ENCODE measurements around the gene PGBD4.

The PGBD4 gene

DNA sequence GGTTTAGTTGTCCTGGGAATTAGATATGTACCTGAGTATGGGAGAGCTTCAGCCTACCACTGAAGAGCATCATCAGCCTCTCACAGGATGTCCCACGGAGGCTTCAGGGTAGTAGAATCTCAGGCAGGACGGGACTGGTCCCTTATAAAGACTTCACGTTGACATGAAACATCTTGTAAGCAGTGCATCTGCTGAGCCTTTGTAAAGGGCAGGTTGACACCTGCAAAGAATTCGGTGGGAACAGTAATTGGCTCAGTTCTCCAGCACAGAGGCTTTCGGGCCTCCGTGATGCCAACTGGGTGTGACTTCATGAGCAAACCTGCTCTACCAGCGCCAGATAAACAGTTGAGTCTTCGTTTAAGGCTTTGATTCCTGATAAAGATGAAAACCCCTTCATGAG is 35.9 kb upstream of the PGBD4 start:
- H3K9me3 ChIP-seq (replicated peaks in 1 of 11) = no peaks in the 10 kb centered on the region
- no peaks in the 10 kb centered on the region for H3K36me3 ChIP-seq
- H3K27me3 ChIP-seq = no peaks in the 10 kb centered on the region
- peaks cover 0 to 28% (median 14%) of the 10 kb centered on the region in 10 experiments; a peak in 12 of 20 replicates for H3K4me1 ChIP-seq
- peak overlapping the region in 5 of 11 experiments; percentile 4 to 63 (median 53); a peak in 6 of 22 replicates for H3K4me2 ChIP-seq
- no peak for TF ChIP-seq Cebpa-rat (IDR thresholded peaks at IDR 0.05)
- no peak overlapping the region for H3K27ac ChIP-seq
- H3K9ac ChIP-seq = no peak overlapping the region
- no peaks in the 10 kb centered on the region for H4K20me1 ChIP-seq
- H3K4me3 ChIP-seq = no peak overlapping the region

DNA sequence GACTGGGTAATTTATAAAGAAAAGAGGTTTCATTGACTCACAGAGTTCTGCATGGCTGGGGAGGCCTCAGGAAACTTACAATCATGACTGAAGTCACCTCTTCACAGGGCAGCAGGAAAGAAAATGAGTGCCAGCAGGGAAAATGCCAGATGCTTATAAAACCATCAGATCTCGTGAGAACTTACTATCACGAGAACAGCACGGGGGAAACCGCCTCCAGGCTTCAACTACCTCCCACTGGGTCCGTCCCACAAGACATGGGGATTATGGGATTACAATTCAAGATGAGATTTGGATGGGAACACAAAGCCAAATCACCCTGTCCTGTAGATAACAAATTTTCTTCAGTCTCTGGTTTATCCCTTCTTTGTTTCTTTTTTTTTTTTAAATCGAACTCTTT is 31.9 kb upstream of the PGBD4 start:
- no peak for TF ChIP-seq Cebpa-rat (IDR thresholded peaks at IDR 0.05)
- Histone ChIP-seq H3K27me3 (no peaks in the 10 kb centered on the region), H3K36me3 (no peaks in the 10 kb centered on the region; a peak in 1 of 22 replicates), H3K9me3 (replicated peaks in 1 of 11) (peaks cover 0 to 12% (median 0%) of the 10 kb centered on the region in 11 experiments; a peak in 5 of 22 replicates), H3K4me2 (no peak overlapping the region), H3K4me3 (no peak overlapping the region), H3K4me1 (peaks cover 0 to 18% (median 6%) of the 10 kb centered on the region in 10 experiments; a peak in 11 of 20 replicates), H3K27ac (no peak overlapping the region), H3K9ac (no peak overlapping the region), H4K20me1 (no peaks in the 10 kb centered on the region)

DNA sequence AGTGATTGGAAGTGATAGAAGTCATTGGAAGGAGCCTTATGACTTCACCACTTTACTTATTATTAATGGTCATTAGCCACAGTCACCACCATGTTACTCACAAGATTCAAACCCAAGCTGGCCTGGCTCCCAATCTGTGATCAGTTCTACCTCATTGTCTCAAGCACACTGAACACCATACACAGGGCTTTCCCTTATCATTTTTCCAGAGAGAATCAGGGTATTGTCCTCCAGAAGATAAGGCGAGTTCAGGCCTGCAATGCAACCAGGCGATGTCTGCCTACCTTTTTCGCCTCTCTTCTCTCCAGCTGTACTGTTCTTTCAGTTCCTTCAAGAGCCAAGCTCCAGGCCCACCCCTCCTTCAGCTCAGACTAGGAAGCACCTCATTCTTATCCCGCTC is 25.1 kb upstream of the PGBD4 start:
- Histone ChIP-seq H3K4me1 (no peaks in the 10 kb centered on the region), H3K9ac (no peak overlapping the region), H3K4me3 (no peak overlapping the region), H3K27ac (no peak overlapping the region), H3K4me2 (no peak overlapping the region), H3K27me3 (no peaks in the 10 kb centered on the region), H4K20me1 (no peaks in the 10 kb centered on the region), H3K9me3 (replicated peaks in 1 of 11) (peaks cover 0 to 21% (median 0%) of the 10 kb centered on the region in 11 experiments; a peak in 5 of 22 replicates), H3K36me3 (peaks cover 0 to 31% (median 2%) of the 10 kb centered on the region in 11 experiments; a peak in 6 of 22 replicates)
- TF ChIP-seq Cebpa-rat (IDR thresholded peaks at IDR 0.05) = no peak

DNA sequence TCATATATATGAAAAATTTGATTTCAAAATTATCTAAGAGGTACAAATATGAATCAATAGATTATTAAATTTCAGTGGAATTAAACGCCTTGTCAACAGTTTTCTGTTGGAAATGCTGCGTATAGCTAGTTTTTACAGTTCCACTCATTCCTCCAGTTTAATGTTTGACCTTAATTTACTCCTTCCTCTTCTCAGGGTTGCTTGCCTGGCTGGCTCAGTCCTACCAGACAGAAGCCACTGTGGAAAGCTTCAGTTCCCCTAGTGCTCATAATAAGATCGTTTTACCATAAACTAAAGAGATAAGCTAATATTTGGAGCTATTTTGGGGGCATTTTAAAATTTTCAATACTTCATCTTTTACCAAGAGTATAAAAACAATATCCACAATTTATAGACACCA is 23.0 kb upstream of the PGBD4 start:
- Histone ChIP-seq H3K27me3 (no peaks in the 10 kb centered on the region), H3K9ac (no peak overlapping the region), H3K4me2 (no peak overlapping the region), H3K36me3 (peaks cover 14 to 52% (median 20%) of the 10 kb centered on the region in 11 experiments), H3K4me1 (no peaks in the 10 kb centered on the region), H3K27ac (no peak overlapping the region), H3K4me3 (no peak overlapping the region), H4K20me1 (no peaks in the 10 kb centered on the region), H3K9me3 (replicated peaks in 1 of 11) (peaks cover 0 to 20% (median 0%) of the 10 kb centered on the region in 11 experiments; a peak in 5 of 22 replicates)
- TF ChIP-seq Cebpa-rat (IDR thresholded peaks at IDR 0.05) = no peak

DNA sequence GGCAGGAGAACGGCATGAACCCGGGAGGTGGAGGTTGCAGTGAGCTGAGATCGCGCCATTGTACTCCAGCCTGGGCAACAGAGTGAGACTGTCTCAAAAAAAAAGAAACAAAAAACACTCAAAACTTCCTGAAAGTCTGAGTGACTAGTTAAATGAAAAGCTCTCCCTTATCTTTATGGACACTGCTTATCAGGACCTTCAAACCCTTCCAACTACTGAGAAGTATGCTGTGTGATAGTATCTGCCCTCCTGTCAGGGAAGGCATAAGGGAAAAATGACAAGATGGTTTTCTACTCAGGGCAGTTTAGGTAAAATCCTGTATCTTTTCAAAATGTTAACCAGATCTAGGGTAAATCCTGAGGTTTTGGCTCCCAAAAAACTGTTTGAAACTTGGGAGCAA is 22.0 kb upstream of the PGBD4 start:
- H3K4me1 ChIP-seq = no peaks in the 10 kb centered on the region
- no peaks in the 10 kb centered on the region for H3K27me3 ChIP-seq
- H3K27ac ChIP-seq = no peak overlapping the region
- TF ChIP-seq Cebpa-rat (IDR thresholded peaks at IDR 0.05) = no peak
- H3K4me2 ChIP-seq = no peak overlapping the region
- peaks cover 0 to 12% (median 0%) of the 10 kb centered on the region in 11 experiments; a peak in 5 of 22 replicates for H3K9me3 ChIP-seq (replicated peaks in 1 of 11)
- H3K36me3 ChIP-seq = peaks cover 20 to 59% (median 27%) of the 10 kb centered on the region in 11 experiments
- H3K9ac ChIP-seq = no peak overlapping the region
- no peaks in the 10 kb centered on the region for H4K20me1 ChIP-seq
- H3K4me3 ChIP-seq = no peak overlapping the region

DNA sequence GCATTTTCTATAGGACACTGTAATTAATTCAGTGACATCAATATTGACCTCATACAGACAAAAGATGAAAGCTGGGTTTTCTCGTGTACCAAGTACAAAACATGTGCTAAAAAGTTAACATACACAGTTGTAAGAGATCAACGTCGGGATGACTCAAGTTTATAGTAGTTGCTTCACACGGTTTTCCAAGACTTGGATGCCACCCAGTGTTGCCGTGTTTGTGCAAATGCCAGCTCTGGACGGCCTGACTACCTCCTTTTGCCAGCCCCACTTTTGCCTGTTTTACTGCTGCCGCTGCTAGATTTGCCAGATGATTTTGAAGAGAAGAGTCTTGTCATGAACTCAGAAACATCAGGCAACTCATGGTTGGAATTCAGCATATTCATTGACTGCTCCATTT is 17.8 kb upstream of the PGBD4 start:
- H3K4me1 ChIP-seq = no peaks in the 10 kb centered on the region
- no peak overlapping the region for H3K9ac ChIP-seq
- H4K20me1 ChIP-seq = no peaks in the 10 kb centered on the region
- no peaks in the 10 kb centered on the region for H3K9me3 ChIP-seq (replicated peaks in 1 of 11)
- no peak overlapping the region for H3K4me3 ChIP-seq
- peaks cover 58 to 82% (median 65%) of the 10 kb centered on the region in 11 experiments for H3K36me3 ChIP-seq
- TF ChIP-seq Cebpa-rat (IDR thresholded peaks at IDR 0.05) = no peak
- H3K27ac ChIP-seq = no peak overlapping the region
- no peaks in the 10 kb centered on the region for H3K27me3 ChIP-seq
- no peak overlapping the region for H3K4me2 ChIP-seq

DNA sequence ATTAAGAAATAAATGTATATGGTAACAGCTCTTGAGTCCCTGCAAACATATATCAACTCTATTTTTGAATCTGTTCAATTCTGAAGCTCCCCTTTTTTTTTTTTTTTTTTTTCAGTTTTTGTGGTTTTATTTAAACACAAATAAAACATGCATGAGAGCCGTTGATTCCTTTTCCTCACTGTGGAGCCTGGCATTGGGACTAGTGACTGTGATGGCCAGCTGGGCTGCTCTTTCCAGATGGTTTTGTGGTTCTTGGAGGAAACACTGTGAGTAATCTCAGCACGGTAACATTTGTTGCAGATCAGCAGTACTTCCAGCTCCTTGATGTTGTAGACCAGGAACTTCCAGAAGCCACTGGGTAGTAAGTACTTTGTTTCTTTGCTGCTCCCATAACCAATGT is 16.1 kb upstream of the PGBD4 start:
- no peak overlapping the region for H3K4me3 ChIP-seq
- H3K36me3 ChIP-seq = peaks cover 67 to 89% (median 81%) of the 10 kb centered on the region in 11 experiments
- H3K9me3 ChIP-seq (replicated peaks in 1 of 11) = no peaks in the 10 kb centered on the region
- no peak for TF ChIP-seq Cebpa-rat (IDR thresholded peaks at IDR 0.05)
- no peaks in the 10 kb centered on the region for H3K27me3 ChIP-seq
- no peaks in the 10 kb centered on the region for H3K4me1 ChIP-seq
- no peak overlapping the region for H3K4me2 ChIP-seq
- no peak overlapping the region for H3K27ac ChIP-seq
- peaks cover 0 to 12% (median 4%) of the 10 kb centered on the region in 11 experiments; a peak in 6 of 22 replicates for H4K20me1 ChIP-seq
- H3K9ac ChIP-seq = no peak overlapping the region

DNA sequence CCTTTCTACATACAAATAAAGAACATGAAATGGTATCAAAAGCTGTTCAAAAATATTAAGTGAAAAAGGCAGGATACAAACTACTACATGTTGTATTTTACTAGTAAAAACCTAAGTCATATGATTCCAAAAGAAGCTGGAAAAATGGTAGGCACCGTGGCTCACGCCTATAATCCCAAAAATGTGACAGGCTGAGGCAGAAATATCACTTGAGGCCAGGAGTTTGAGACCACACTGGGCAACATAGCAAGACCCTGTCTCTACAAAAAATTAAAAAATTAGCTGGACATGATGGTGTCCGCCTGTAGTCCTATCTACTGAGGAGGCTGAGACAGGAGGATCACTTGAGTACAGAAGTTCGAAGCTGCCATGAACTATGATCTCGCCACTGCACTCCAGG is 2.0 kb upstream of the PGBD4 start:
- no peak for TF ChIP-seq Cebpa-rat (IDR thresholded peaks at IDR 0.05)
- peaks cover 0 to 20% (median 16%) of the 10 kb centered on the region in 11 experiments; a peak in 16 of 22 replicates for H3K9me3 ChIP-seq (replicated peaks in 1 of 11)
- H3K36me3 ChIP-seq = peaks cover 14 to 34% (median 22%) of the 10 kb centered on the region in 11 experiments
- H4K20me1 ChIP-seq = peaks cover 0 to 45% (median 8%) of the 10 kb centered on the region in 11 experiments; a peak in 10 of 22 replicates
- H3K4me2 ChIP-seq = peak overlapping the region; percentile 76 to 92 (median 85)
- H3K4me1 ChIP-seq = peaks cover 18 to 27% (median 22%) of the 10 kb centered on the region in 10 experiments
- H3K9ac ChIP-seq = peak overlapping the region in 8 of 11 experiments; percentile 88 to 96 (median 92); a peak in 10 of 22 replicates
- H3K27me3 ChIP-seq = no peaks in the 10 kb centered on the region
- H3K27ac ChIP-seq = no peak overlapping the region
- H3K4me3 ChIP-seq = peak overlapping the region; percentile 88 to 99 (median 92); a peak in 14 of 20 replicates

DNA sequence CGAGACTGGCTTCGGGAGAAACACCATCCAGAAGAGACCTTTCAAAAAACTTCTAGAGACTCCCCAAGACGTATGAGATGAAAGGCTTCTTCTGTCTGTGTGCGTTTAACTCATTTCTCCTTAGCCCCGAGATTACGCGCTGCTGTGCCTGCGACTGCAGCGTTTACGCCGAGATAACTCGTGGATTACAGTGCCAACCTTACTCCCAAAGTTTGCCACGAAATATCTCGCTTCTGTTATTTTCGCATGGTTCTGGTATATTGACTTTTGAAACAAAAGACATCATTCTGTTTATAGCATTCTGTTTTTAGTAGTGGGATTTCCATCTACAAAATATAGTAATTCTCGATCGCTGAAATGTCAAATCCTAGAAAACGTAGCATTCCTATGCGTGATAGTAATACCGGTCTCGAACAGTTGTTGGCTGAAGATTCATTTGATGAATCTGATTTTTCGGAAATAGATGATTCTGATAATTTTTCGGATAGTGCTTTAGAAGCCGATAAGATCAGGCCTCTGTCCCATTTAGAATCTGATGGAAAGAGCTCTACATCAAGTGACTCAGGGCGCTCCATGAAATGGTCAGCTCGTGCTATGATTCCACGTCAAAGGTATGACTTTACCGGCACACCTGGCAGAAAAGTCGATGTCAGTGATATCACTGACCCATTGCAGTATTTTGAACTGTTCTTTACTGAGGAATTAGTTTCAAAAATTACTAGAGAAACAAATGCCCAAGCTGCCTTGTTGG is 467 bp downstream of the PGBD4 start:
- no peak for TF ChIP-seq Cebpa-rat (IDR thresholded peaks at IDR 0.05)
- H3K4me3 ChIP-seq = peak overlapping the region; percentile 88 to 99 (median 92)
- no peaks in the 10 kb centered on the region for H3K27me3 ChIP-seq
- H3K4me2 ChIP-seq = peak overlapping the region; percentile 59 to 87 (median 79)
- H3K27ac ChIP-seq = peak overlapping the region; percentile 77 to 94 (median 86); a peak in 21 of 22 replicates
- peaks cover 0 to 30% (median 8%) of the 10 kb centered on the region in 11 experiments; a peak in 8 of 22 replicates for H4K20me1 ChIP-seq
- H3K4me1 ChIP-seq = peaks cover 18 to 27% (median 22%) of the 10 kb centered on the region in 10 experiments
- peak overlapping the region; percentile 85 to 96 (median 91) for H3K9ac ChIP-seq
- peaks cover 0 to 20% (median 16%) of the 10 kb centered on the region in 11 experiments; a peak in 16 of 22 replicates for H3K9me3 ChIP-seq (replicated peaks in 1 of 11)
- peaks cover 0 to 18% (median 9%) of the 10 kb centered on the region in 11 experiments; a peak in 7 of 22 replicates for H3K36me3 ChIP-seq

All from BLaER1 treated with 17β-estradiol and CSF1 and Interleukin-3, amounts not matched to agents 10 nM and 100 nM (cell line).